ENCODE data around the gene ABCE1.

Gene ABCE1

GRCh38 chr4:145097821-145098674 is at the start of gene ABCE1, which contains the start of gene ANAPC10:
TSS of gene ABCE1 (plus strand) at chr4:145098311. CDS start at chr4:145104413, 6,102 bp downstream.
TSS of gene ANAPC10 (minus strand) at chr4:145098196. CDS start at chr4:145096099, 2,097 bp downstream.
- H3K4me1 Mint-ChIP-seq: peaks cover 13 to 25% of the 10 kb centered on the region in 2 donors
- peak within 1 kb of the TSS; percentile 93 to 97 for H3K4me3 Mint-ChIP-seq
- DNase-seq: peak; percentile 95
- H3K9me3 Mint-ChIP-seq: peaks cover 0 to 2% of the 10 kb centered on the region in 2 donors
- peak within 1 kb of the TSS; percentile 100 for H3K27ac Mint-ChIP-seq
- ATAC-seq (replicated peaks): peak; percentile 87 to 93
- H3K27me3 Mint-ChIP-seq: no peaks in the 10 kb centered on the region
- H3K36me3 Mint-ChIP-seq: peaks cover 24 to 27% of the 10 kb centered on the region in 2 donors

GRCh38 chr4:145048817-145049216 is 49.3 kb upstream of the ABCE1 start:
- Mint-ChIP-seq H3K27ac (no peak overlapping the region), H3K4me1 (peaks cover 5 to 9% of the 10 kb centered on the region in 2 donors), H3K36me3 (peaks cover 16 to 25% of the 10 kb centered on the region in 2 donors), H3K4me3 (no peak overlapping the region), H3K9me3 (no peaks in the 10 kb centered on the region), H3K27me3 (no peaks in the 10 kb centered on the region)
- DNase-seq (no peak), ATAC-seq (replicated peaks) (no peak)

- Mint-ChIP-seq H3K9me3 (no peaks in the 10 kb centered on the region), H3K4me1 (peaks cover 5% of the 10 kb centered on the region in 2 donors), H3K27ac (no peak overlapping the region), H3K4me3 (no peak overlapping the region), H3K27me3 (no peaks in the 10 kb centered on the region), H3K36me3 (peaks cover 15 to 25% of the 10 kb centered on the region in 2 donors)
- ATAC-seq (replicated peaks) (no peak), DNase-seq (no peak)
These were observed 48.9 kb upstream of the ABCE1 start for GRCh38 chr4:145049241-145049640.

GRCh38 chr4:145055533-145056257 is 42.4 kb upstream of the ABCE1 start:
- no peaks in the 10 kb centered on the region for H3K9me3 Mint-ChIP-seq
- H3K27ac Mint-ChIP-seq: no peak overlapping the region
- peaks cover 8 to 11% of the 10 kb centered on the region in 2 donors for H3K36me3 Mint-ChIP-seq
- no peak for DNase-seq
- peaks cover 8 to 13% of the 10 kb centered on the region in 2 donors for H3K4me1 Mint-ChIP-seq
- H3K4me3 Mint-ChIP-seq: no peak overlapping the region
- H3K27me3 Mint-ChIP-seq: no peaks in the 10 kb centered on the region
- ATAC-seq (replicated peaks): no peak

GRCh38 chr4:145056325-145057130 is 41.6 kb upstream of the ABCE1 start:
- no peak overlapping the region for H3K4me3 Mint-ChIP-seq
- ATAC-seq (replicated peaks) (no peak), DNase-seq (no peak)
- H3K4me1 Mint-ChIP-seq: peaks cover 8 to 13% of the 10 kb centered on the region in 2 donors
- no peaks in the 10 kb centered on the region for H3K27me3 Mint-ChIP-seq
- H3K27ac Mint-ChIP-seq: no peak overlapping the region
- H3K9me3 Mint-ChIP-seq: no peaks in the 10 kb centered on the region
- peaks cover 4 to 6% of the 10 kb centered on the region in 2 donors for H3K36me3 Mint-ChIP-seq

GRCh38 chr4:145058256-145058655 is 39.9 kb upstream of the ABCE1 start:
- Mint-ChIP-seq H3K27ac (no peak overlapping the region), H3K4me3 (no peak overlapping the region), H3K27me3 (no peaks in the 10 kb centered on the region), H3K9me3 (no peaks in the 10 kb centered on the region), H3K36me3 (peaks cover 8 to 11% of the 10 kb centered on the region in 2 donors), H3K4me1 (peaks cover 8 to 13% of the 10 kb centered on the region in 2 donors)
- DNase-seq (no peak), ATAC-seq (replicated peaks) (no peak)

- Mint-ChIP-seq H3K27me3 (no peaks in the 10 kb centered on the region), H3K4me1 (peaks cover 7 to 9% of the 10 kb centered on the region in 2 donors), H3K27ac (no peak overlapping the region), H3K4me3 (no peak overlapping the region), H3K9me3 (no peaks in the 10 kb centered on the region), H3K36me3 (peaks cover 6 to 10% of the 10 kb centered on the region in 2 donors)
- no peak for ATAC-seq (replicated peaks)
- DNase-seq: no peak
These were observed 36.7 kb upstream of the ABCE1 start for GRCh38 chr4:145061318-145061920.

- H3K27ac Mint-ChIP-seq: no peak overlapping the region
- ATAC-seq (replicated peaks) (no peak), DNase-seq (no peak)
- no peak overlapping the region for H3K4me3 Mint-ChIP-seq
- H3K36me3 Mint-ChIP-seq: peaks cover 11 to 23% of the 10 kb centered on the region in 2 donors
- no peaks in the 10 kb centered on the region for H3K27me3 Mint-ChIP-seq
- H3K4me1 Mint-ChIP-seq: no peaks in the 10 kb centered on the region
- no peaks in the 10 kb centered on the region for H3K9me3 Mint-ChIP-seq
These were observed 32.0 kb upstream of the ABCE1 start for GRCh38 chr4:145066063-145066501.

GRCh38 chr4:145069361-145069760 is 28.8 kb upstream of the ABCE1 start:
- H3K9me3 Mint-ChIP-seq: no peaks in the 10 kb centered on the region
- no peak overlapping the region for H3K27ac Mint-ChIP-seq
- no peak overlapping the region for H3K4me3 Mint-ChIP-seq
- peaks cover 4 to 16% of the 10 kb centered on the region in 2 donors for H3K36me3 Mint-ChIP-seq
- no peak for DNase-seq
- ATAC-seq (replicated peaks): no peak
- no peaks in the 10 kb centered on the region for H3K4me1 Mint-ChIP-seq
- H3K27me3 Mint-ChIP-seq: no peaks in the 10 kb centered on the region

GRCh38 chr4:145071560-145071959 is 26.6 kb upstream of the ABCE1 start:
- no peak overlapping the region for H3K27ac Mint-ChIP-seq
- DNase-seq: no peak
- peaks cover 5 to 7% of the 10 kb centered on the region in 2 donors for H3K4me1 Mint-ChIP-seq
- no peak overlapping the region for H3K4me3 Mint-ChIP-seq
- H3K27me3 Mint-ChIP-seq: no peaks in the 10 kb centered on the region
- no peaks in the 10 kb centered on the region for H3K9me3 Mint-ChIP-seq
- no peak for ATAC-seq (replicated peaks)
- peaks cover 12 to 32% of the 10 kb centered on the region in 2 donors for H3K36me3 Mint-ChIP-seq

- peaks cover 7 to 10% of the 10 kb centered on the region in 2 donors for H3K9me3 Mint-ChIP-seq
- DNase-seq: no peak
- no peak for ATAC-seq (replicated peaks)
- H3K4me1 Mint-ChIP-seq: peaks cover 11 to 24% of the 10 kb centered on the region in 2 donors
- H3K27ac Mint-ChIP-seq: no peak overlapping the region
- H3K36me3 Mint-ChIP-seq: peaks cover 39 to 55% of the 10 kb centered on the region in 2 donors
- H3K27me3 Mint-ChIP-seq: no peaks in the 10 kb centered on the region
- H3K4me3 Mint-ChIP-seq: no peak overlapping the region
These were observed 22.2 kb upstream of the ABCE1 start for GRCh38 chr4:145075742-145076468.

- no peak overlapping the region for H3K4me3 Mint-ChIP-seq
- ATAC-seq (replicated peaks): no peak
These were observed 21.6 kb upstream of the ABCE1 start for GRCh38 chr4:145076469-145076855.

GRCh38 chr4:145081756-145082155 is 16.4 kb upstream of the ABCE1 start:
- DNase-seq (no peak), ATAC-seq (replicated peaks) (no peak)
- no peak overlapping the region for H3K27ac Mint-ChIP-seq
- H3K4me1 Mint-ChIP-seq: peaks cover 5 to 22% of the 10 kb centered on the region in 2 donors
- H3K27me3 Mint-ChIP-seq: no peaks in the 10 kb centered on the region
- H3K4me3 Mint-ChIP-seq: no peak overlapping the region
- peaks cover 45 to 57% of the 10 kb centered on the region in 2 donors for H3K36me3 Mint-ChIP-seq
- peaks cover 7 to 10% of the 10 kb centered on the region in 2 donors for H3K9me3 Mint-ChIP-seq

More at GRCh38 chr4:145076469-145076855, 21.6 kb upstream of the ABCE1 start:
- DNase-seq: no peak
- Mint-ChIP-seq H3K9me3 (peaks cover 7 to 10% of the 10 kb centered on the region in 2 donors), H3K4me1 (peaks cover 11 to 24% of the 10 kb centered on the region in 2 donors), H3K27ac (no peak overlapping the region), H3K27me3 (no peaks in the 10 kb centered on the region), H3K36me3 (peaks cover 38 to 55% of the 10 kb centered on the region in 2 donors)
